Measurements from ENCODE around the gene UST. TPM values are rescaled to one million over a fixed set of nuclear protein-coding genes. Genes with fewer than 3 reads are reported as not detected.

Gene UST
- total and polyA plus RNA-seq, 2 of the 8 experiments (the other 6 are each of a cell fraction or from before 2014, with no cell fraction given) = 13.5 to 34.5 TPM

DNA sequence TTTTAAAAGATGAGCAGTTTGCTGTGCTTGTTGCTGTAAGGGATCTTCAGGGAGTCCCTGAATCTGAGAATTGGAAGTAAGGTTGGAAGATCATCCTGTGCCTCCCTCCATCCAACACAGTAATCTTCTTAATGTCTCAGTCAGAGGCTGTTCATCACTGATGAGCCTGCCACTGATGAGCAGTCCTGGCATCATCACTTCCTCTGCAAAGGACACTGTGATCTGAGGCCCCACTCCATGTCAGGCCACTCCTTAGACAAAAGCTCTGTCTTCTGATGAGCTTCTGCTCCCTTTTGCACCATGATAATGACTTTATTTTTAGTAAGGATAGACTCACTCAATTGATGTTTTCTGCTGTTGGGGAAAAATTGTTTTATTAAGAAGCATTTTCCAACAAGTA, 121.0 kb downstream of the UST start:
- ChIA-PET CTCF (ENCODE audit: partially characterized antibody) (no interaction called here), POLR2A (ENCODE audit: partially characterized antibody) (no interaction called here)
- DNase-seq (ENCODE audit: low read depth in 1 of 2, low spot score in 2 of 2) (no peak), FAIRE-seq (no peak)
- Histone ChIP-seq H3K9me3 (ENCODE audit: insufficient read depth in 2 of 2, low read depth in 1 of 2, low read length in 1 of 2) (no peaks in the 10 kb centered on the region), H3K56ac (replicated peaks; ENCODE audit: insufficient read length, low read depth, low read length) (no peak overlapping the region), H3K79me1 (ENCODE audit: low read depth, low read length) (peaks cover 17% of the 10 kb centered on the region), H2AK5ac (ENCODE audit: low read depth, low read length) (0 out of 2 replicates have a peak overlapping the region, but pooled peaks have one; percentile 91), H3K27me3 (replicated peaks in 1 of 4; ENCODE audit: control insufficient read depth in 3 of 4, extremely low read depth in 1 of 4, insufficient read depth in 3 of 4, low read length in 3 of 4) (no peaks in the 10 kb centered on the region), H4K8ac (ENCODE audit: extremely low read depth, insufficient read depth, low read length) (no peak overlapping the region), H3K4ac (replicated peaks; ENCODE audit: insufficient read length, low read depth, low read length) (no peak overlapping the region), H3K27ac (ENCODE audit: low read depth, low read length) (no peak overlapping the region), H4K20me1 (replicated peaks in 1 of 2; ENCODE audit: control insufficient read depth in 1 of 2, insufficient read depth in 2 of 2, low read length in 2 of 2) (peaks cover 6 to 10% of the 10 kb centered on the region in 2 experiments), H3K36me3 (ENCODE audit: control insufficient read depth in 2 of 4, insufficient read depth in 4 of 4, low read length in 3 of 4) (no peaks in the 10 kb centered on the region), H3K4me1 (replicated peaks in 1 of 4; ENCODE audit: control insufficient read depth in 3 of 4, insufficient read depth in 4 of 4, low read length in 3 of 4) (peaks cover 3 to 20% (median 13%) of the 10 kb centered on the region in 4 experiments), H2BK15ac (ENCODE audit: low read length) (peak overlapping the region; percentile 50; the same call in 1 of the 2 replicates), H2AFZ (ENCODE audit: low read length) (no peak overlapping the region), H3K23me2 (ENCODE audit: low read depth, low read length) (no peaks in the 10 kb centered on the region; the same call in 1 of the 2 replicates), H4K91ac (replicated peaks; ENCODE audit: insufficient read length, low read length) (no peak overlapping the region), H4K5ac (ENCODE audit: insufficient read length, low read depth, low read length) (no peak overlapping the region), H3K4me3 (ENCODE audit: extremely low read depth in 1 of 4, insufficient read depth in 2 of 4, low read depth in 3 of 4, low read length in 4 of 4) (no peak overlapping the region), H2BK120ac (replicated peaks; ENCODE audit: low read depth, low read length) (no peak overlapping the region), H2BK20ac (ENCODE audit: low read length) (no peak overlapping the region), H3K4me2 (ENCODE audit: insufficient read depth in 1 of 2, low read depth in 2 of 2, low read length in 2 of 2) (no peak overlapping the region), H3K18ac (ENCODE audit: extremely low read depth, low read length) (no peak overlapping the region), H2BK5ac (ENCODE audit: low read depth, low read length) (no peak overlapping the region), H3K9ac (replicated peaks in 1 of 4; ENCODE audit: extremely low read depth in 1 of 4, low read depth in 3 of 4, low read length in 3 of 4) (no peak overlapping the region), H2BK12ac (ENCODE audit: low read depth, low read length) (peak overlapping the region; percentile 81), H3K79me2 (ENCODE audit: control insufficient read depth in 1 of 2, insufficient read depth in 2 of 2, low read length in 2 of 2) (peaks cover 8 to 88% of the 10 kb centered on the region in 2 experiments; a peak in 3 of 4 replicates), H3K14ac (ENCODE audit: insufficient read length) (peak overlapping the region; percentile 18), H3K23ac (ENCODE audit: insufficient read length) (no peak overlapping the region)
- TF ChIP-seq SAP30 (IDR thresholded peaks at IDR 0.05; ENCODE audit: insufficient read depth, insufficient replicate concordance, low read length) (no peak), FOSL1 (IDR thresholded peaks at IDR 0.05; ENCODE audit: insufficient read depth, low read depth, low read length) (no peak), BCL11A (IDR thresholded peaks at IDR 0.05; ENCODE audit: low read depth in 2 of 2, low read length in 2 of 2) (no peak)

Measured in H1 (cell line).